Activated naive CD4-positive, alpha-beta T cell treated with anti-CD3 and anti-CD28 coated beads for 36 hours (primary cell): ENCODE data around the gene GREB1L. TPM values are rescaled to one million over a fixed set of nuclear protein-coding genes. Genes with fewer than 3 reads are reported as not detected.
"Not testable (repeated sequence)": the region's sequence is repeated elsewhere in the genome, so short reads cannot be mapped to it uniquely, and the experiment has no call there.

Source experiments
- CTCF ChIA-PET: fragments of 350-600 bp; sonication (Branson Sonifier 250); formaldehyde crosslinking; loops from one replicate; lab custom pipeline; 2021; ENCODE audit warnings: antibody characterized with exemption; lab: Charles Lee
- DNase-seq: peaks from one replicate; pipeline ENCODE4 v3.0.0-alpha.2; 2020
- H3K27ac Mint-ChIP-seq: one replicate; pipeline ENCODE4 v1.8.0; 2021; ENCODE audit warnings: mild to moderate bottlenecking, mixed read lengths
- H3K27me3 Mint-ChIP-seq: one replicate; pipeline ENCODE4 v1.8.0; 2021; ENCODE audit warnings: low read depth, mixed read lengths
- H3K36me3 Mint-ChIP-seq: one replicate; pipeline ENCODE4 v1.8.0; 2021; ENCODE audit warnings: low read depth, mixed read lengths
- H3K4me1 Mint-ChIP-seq: one replicate; pipeline ENCODE4 v1.8.0; 2021; ENCODE audit warnings: low read depth, mixed read lengths
- H3K4me3 Mint-ChIP-seq: one replicate; pipeline ENCODE4 v1.8.0; 2021; ENCODE audit warnings: mild to moderate bottlenecking, moderate library complexity, mixed read lengths
- H3K9me3 Mint-ChIP-seq: one replicate; pipeline ENCODE4 v1.8.0; 2021; ENCODE audit warnings: mixed read lengths
- intact Hi-C: fragments of 100-400 bp; cut with micrococcal nuclease; formaldehyde crosslinking; loops from one replicate; pipeline ENCODE4 v1.15.1; 2023
- total RNA-seq, 2 experiments: library from RNA; stranded (reverse); gene quantifications; one replicate each; pipeline ENCODE4 v1.2.3, GENCODE V29; 2021

The GREB1L gene
- total RNA-seq: not detected

DNA sequence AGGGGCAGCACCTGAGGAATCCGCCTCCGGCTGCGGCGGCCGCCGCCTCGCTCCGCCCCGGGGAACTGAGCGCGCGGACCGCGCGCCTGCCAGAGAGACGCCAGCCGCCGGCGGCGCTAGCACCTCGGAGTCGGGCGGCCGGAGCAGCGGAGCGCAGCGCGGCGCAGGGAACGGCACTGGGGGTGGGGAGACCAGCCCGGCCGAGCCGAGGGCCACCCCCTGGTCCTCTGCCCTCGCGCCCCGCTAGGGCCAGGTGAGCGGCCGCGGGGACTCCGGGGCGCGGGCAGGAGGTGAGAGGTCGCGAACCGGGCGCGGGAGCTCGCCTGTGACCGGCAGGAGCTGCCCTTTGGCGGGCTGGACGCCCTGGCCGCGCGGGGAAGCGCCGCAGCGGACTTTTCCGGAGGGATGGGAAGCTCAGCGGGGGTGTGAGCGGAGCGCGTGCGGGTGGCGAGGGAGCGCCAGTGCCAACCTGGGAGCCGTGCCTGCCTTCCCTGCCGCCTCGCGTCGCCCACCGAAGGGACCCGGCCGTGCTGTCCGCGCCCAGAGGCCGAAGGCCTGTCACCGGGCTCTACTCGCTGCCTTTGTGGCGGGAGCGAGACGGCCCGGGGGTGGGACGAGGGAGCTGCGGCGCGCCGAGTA lies at the start of gene GREB1L:
TSS of gene GREB1L (plus strand) at position 92 of the 639 bp plus-strand sequence. CDS start 141,287 bp downstream, outside the sequence.
- peak; percentile 40 for DNase-seq
- peak within 1 kb of the TSS; percentile 32 for H3K4me3 Mint-ChIP-seq
- intact Hi-C loops: loop anchor here (5.0 kb wide), 1 partner anchor 925 kb away; the partner anchor contains the start of gene GATA6
- no peaks in the 10 kb centered on the region for H3K9me3 Mint-ChIP-seq
- peaks cover 49% of the 10 kb centered on the region for H3K27me3 Mint-ChIP-seq
- CTCF ChIA-PET: no interaction called here
- H3K36me3 Mint-ChIP-seq: no peaks in the 10 kb centered on the region
- peaks cover 14% of the 10 kb centered on the region for H3K4me1 Mint-ChIP-seq
- no peak within 1 kb of the TSS for H3K27ac Mint-ChIP-seq

- Mint-ChIP-seq H3K4me1 (no peaks in the 10 kb centered on the region), H3K4me3 (no peak overlapping the region), H3K36me3 (no peaks in the 10 kb centered on the region), H3K27ac (no peak overlapping the region), H3K27me3 (peaks cover 17% of the 10 kb centered on the region), H3K9me3 (no peaks in the 10 kb centered on the region)
- intact Hi-C loops: loop anchor here (10.0 kb wide), 2 partner anchors 423 to 553 kb away; partner anchors contain the start of genes MIB1 and SNRPD1
- CTCF ChIA-PET: interaction anchor here (0.7 to 1.8 kb wide), 8 partner anchors 10 to 313 kb away, joined by 3 to 11 read pairs (median 4); no protein-coding TSS in a partner anchor
- DNase-seq: no peak
These were observed 49.8 kb upstream of the GREB1L start for GRCh38 chr18:21192308-21192624.

GRCh38 chr18:21194871-21195771 lies 46.9 kb upstream of the GREB1L start:
- intact Hi-C loops: loop anchor here (1.0 to 10.0 kb wide), 5 partner anchors 249 to 761 kb away; partner anchors contain the start of genes MIB1 and SNRPD1
- CTCF ChIA-PET: interaction anchor here (0.7 to 2.0 kb wide), 22 partner anchors 8 to 761 kb away, joined by 3 to 8 read pairs (median 4); partner anchors contain the start of gene ESCO1
- no peak overlapping the region for H3K4me3 Mint-ChIP-seq

DNA sequence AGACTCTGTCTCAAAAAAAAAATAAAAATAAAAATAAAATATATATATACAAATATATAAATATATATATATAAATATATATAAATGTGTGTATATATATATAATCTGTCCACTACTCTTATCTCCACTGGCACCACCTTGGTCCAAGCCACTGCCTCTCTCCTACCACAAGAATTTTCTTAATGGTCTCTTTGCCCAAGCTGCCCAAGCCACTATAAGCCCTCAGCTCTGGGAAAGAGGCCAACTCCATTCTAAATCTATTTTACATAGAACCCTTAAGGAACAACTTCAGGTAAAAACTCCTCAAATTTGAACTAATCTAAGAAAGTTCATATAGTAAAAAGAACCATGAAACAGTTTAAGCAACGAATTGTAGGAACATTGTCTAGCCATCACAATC lies 45.6 kb upstream of the GREB1L start:
- H3K9me3 Mint-ChIP-seq: no peaks in the 10 kb centered on the region
- H3K4me1 Mint-ChIP-seq: no peaks in the 10 kb centered on the region
- H3K27me3 Mint-ChIP-seq: peaks cover 22% of the 10 kb centered on the region
- CTCF ChIA-PET: interaction anchor here (0.7 to 0.9 kb wide), 3 partner anchors 13 to 253 kb away, joined by 3 to 4 read pairs (median 3); no protein-coding TSS in a partner anchor
- no peak overlapping the region for H3K4me3 Mint-ChIP-seq
- no peaks in the 10 kb centered on the region for H3K36me3 Mint-ChIP-seq
- intact Hi-C loops: loop anchor here (5.0 to 10.0 kb wide), 3 partner anchors 418 to 656 kb away; partner anchors contain the start of genes MIB1 and SNRPD1
- no peak overlapping the region for H3K27ac Mint-ChIP-seq
- DNase-seq: no peak

More at GRCh38 chr18:21194871-21195771, 46.9 kb upstream of the GREB1L start:
- peaks cover 22% of the 10 kb centered on the region for H3K27me3 Mint-ChIP-seq
- no peaks in the 10 kb centered on the region for H3K4me1 Mint-ChIP-seq
- DNase-seq: no peak
- no peaks in the 10 kb centered on the region for H3K9me3 Mint-ChIP-seq
- no peaks in the 10 kb centered on the region for H3K36me3 Mint-ChIP-seq
- H3K27ac Mint-ChIP-seq: no peak overlapping the region

DNA sequence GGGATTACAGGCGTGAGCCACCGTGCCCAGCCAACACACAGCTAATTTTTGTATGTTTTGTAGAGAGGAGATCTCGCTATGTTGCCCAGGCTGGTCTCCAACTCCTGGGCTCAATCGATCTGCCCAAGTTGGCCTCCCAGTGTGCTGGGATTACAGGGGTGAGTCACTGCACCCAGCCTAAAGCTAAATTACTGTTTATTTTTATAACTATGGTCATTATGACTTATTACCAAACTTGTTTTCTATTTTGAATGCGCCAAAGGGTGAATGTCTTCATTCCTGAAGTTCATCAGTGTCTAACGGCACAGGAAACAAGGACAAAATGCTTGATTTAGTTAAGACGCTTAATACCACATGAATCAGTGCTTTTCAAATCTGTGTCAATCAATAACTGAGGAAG lies 38.9 kb upstream of the GREB1L start:
- intact Hi-C loops: no loop called here
- no peak overlapping the region for H3K4me3 Mint-ChIP-seq
- CTCF ChIA-PET: no interaction called here
- no peaks in the 10 kb centered on the region for H3K36me3 Mint-ChIP-seq
- no peak overlapping the region for H3K27ac Mint-ChIP-seq
- no peak for DNase-seq
- peaks cover 6% of the 10 kb centered on the region for H3K27me3 Mint-ChIP-seq
- no peaks in the 10 kb centered on the region for H3K9me3 Mint-ChIP-seq
- H3K4me1 Mint-ChIP-seq: no peaks in the 10 kb centered on the region

DNA sequence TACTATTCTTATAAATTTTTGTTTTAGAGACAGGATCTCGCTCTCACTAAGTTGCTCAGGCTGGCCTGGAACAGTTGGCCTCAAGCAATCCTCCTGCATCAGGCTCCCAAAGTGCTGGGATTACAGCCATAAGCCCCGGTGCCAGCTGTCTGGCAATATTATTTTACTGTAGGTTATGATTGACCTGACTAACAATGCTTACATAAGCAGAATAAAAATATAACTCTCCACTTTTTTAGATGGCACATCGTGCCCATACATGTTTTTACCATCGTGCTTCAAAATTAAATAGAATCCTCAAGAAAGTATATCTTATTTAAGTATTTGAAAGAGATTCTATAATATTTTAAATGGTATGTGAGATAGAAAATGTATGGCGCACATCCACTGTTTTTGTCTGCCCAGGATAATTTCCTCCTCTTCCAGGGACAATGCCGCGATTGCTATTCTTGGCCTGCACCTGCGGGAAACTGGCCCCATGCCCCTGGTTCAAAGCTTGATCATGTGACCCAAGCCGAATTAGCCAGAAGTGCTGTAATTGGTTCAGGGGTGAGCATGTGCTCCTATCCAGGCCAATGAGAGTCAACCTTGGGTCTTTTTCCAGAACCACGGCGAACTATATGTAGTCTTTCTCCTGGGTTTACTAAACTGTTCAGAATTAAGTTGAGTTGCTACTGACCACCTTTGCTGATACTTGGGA lies 38.3 kb upstream of the GREB1L start:
- H3K4me1 Mint-ChIP-seq: no peaks in the 10 kb centered on the region
- no peak for DNase-seq
- H3K4me3 Mint-ChIP-seq: no peak overlapping the region
- intact Hi-C loops: no loop called here
- H3K27me3 Mint-ChIP-seq: peaks cover 3% of the 10 kb centered on the region
- H3K27ac Mint-ChIP-seq: no peak overlapping the region
- H3K9me3 Mint-ChIP-seq: no peaks in the 10 kb centered on the region
- CTCF ChIA-PET: no interaction called here
- no peaks in the 10 kb centered on the region for H3K36me3 Mint-ChIP-seq

DNA sequence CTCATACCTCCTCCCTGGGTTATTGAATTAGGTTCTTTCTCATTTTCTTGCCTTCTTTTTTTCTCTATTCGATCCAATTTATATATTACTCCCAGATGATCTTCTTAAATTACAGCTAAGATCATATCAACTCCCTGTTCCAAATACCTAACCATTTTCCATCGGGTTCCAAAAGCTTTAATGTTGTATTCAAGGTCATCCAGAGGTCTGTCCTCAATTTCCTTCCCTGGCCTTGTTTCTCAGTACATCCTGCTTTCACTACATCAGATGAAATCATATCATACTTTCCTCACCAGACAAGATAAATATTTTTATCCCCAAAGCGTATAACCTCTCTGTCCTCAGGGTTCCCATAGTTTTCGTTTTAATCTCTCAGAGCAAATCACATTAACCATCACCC lies 36.3 kb upstream of the GREB1L start:
- Mint-ChIP-seq H3K4me3 (no peak overlapping the region), H3K36me3 (no peaks in the 10 kb centered on the region), H3K27me3 (no peaks in the 10 kb centered on the region), H3K9me3 (no peaks in the 10 kb centered on the region), H3K4me1 (no peaks in the 10 kb centered on the region), H3K27ac (no peak overlapping the region)
- DNase-seq: no peak
- intact Hi-C loops: no loop called here
- CTCF ChIA-PET: no interaction called here

DNA sequence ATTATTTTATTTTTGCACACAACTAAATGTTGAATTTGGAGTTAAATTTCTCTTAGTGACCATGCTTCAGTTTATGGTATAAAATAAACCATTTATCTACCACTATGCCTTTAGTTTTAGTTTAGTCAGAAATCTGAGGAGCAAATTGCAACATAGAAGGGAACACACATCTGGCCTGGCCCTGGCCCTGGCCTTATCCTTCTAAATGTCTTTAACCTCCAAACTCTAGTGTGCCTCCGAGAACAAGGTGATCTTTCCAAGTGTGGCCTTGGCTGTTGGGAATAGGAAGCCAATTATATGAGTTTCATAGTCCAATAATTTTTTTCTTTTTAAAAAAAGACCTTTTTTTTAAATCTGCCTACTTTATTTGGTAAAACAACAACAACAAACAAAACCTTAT lies 31.8 kb upstream of the GREB1L start:
- no peak for DNase-seq
- Mint-ChIP-seq H3K36me3 (no peaks in the 10 kb centered on the region), H3K4me3 (no peak overlapping the region), H3K4me1 (no peaks in the 10 kb centered on the region), H3K27me3 (no peaks in the 10 kb centered on the region), H3K9me3 (no peaks in the 10 kb centered on the region), H3K27ac (no peak overlapping the region)
- intact Hi-C loops: no loop called here
- CTCF ChIA-PET: no interaction called here

- Mint-ChIP-seq H3K4me3 (no peak overlapping the region), H3K36me3 (no peaks in the 10 kb centered on the region), H3K27me3 (no peaks in the 10 kb centered on the region), H3K27ac (no peak overlapping the region), H3K4me1 (no peaks in the 10 kb centered on the region), H3K9me3 (no peaks in the 10 kb centered on the region)
- DNase-seq: no peak
- CTCF ChIA-PET: interaction anchor here (1.4 kb wide), 1 partner anchor 15 kb away, joined by 3 read pairs; no protein-coding TSS in a partner anchor
- intact Hi-C loops: no loop called here
These were observed 31.2 kb upstream of the GREB1L start for GRCh38 chr18:21210784-21211183.

- H3K36me3 Mint-ChIP-seq, H3K9me3 Mint-ChIP-seq, DNase-seq, H3K4me3 Mint-ChIP-seq, H3K27ac Mint-ChIP-seq, H3K27me3 Mint-ChIP-seq, intact Hi-C loops, H3K4me1 Mint-ChIP-seq: not testable (repeated sequence)
- CTCF ChIA-PET: interaction anchor here (0.7 kb wide), 1 partner anchor 23 kb away, joined by 4 read pairs; no protein-coding TSS in a partner anchor
These were observed 27.6 kb upstream of the GREB1L start for GRCh38 chr18:21214409-21214808.

GRCh38 chr18:21215490-21215889 lies 26.5 kb upstream of the GREB1L start:
- Mint-ChIP-seq H3K27ac (no peak overlapping the region), H3K36me3 (no peaks in the 10 kb centered on the region), H3K27me3 (no peaks in the 10 kb centered on the region), H3K4me3 (no peak overlapping the region), H3K4me1 (no peaks in the 10 kb centered on the region), H3K9me3 (no peaks in the 10 kb centered on the region)
- intact Hi-C loops: no loop called here
- no peak for DNase-seq
- CTCF ChIA-PET: interaction anchor here (1.0 kb wide), 1 partner anchor 20 kb away, joined by 6 read pairs; no protein-coding TSS in a partner anchor

GRCh38 chr18:21218862-21219261 lies 23.2 kb upstream of the GREB1L start:
- CTCF ChIA-PET: no interaction called here
- intact Hi-C loops: no loop called here
- H3K4me1 Mint-ChIP-seq: no peaks in the 10 kb centered on the region

More at GRCh38 chr18:21218862-21219261, 23.2 kb upstream of the GREB1L start:
- no peak for DNase-seq
- no peaks in the 10 kb centered on the region for H3K9me3 Mint-ChIP-seq
- no peaks in the 10 kb centered on the region for H3K27me3 Mint-ChIP-seq
- H3K36me3 Mint-ChIP-seq: no peaks in the 10 kb centered on the region
- no peak overlapping the region for H3K27ac Mint-ChIP-seq
- H3K4me3 Mint-ChIP-seq: no peak overlapping the region
